Measurements from ENCODE around the gene PORCN. TPM values are rescaled to one million over a fixed set of nuclear protein-coding genes. Genes with fewer than 3 reads are reported as not detected.

PORCN gene
- total RNA-seq, 1 experiment from 2014 or later = 12.6 TPM

DNA sequence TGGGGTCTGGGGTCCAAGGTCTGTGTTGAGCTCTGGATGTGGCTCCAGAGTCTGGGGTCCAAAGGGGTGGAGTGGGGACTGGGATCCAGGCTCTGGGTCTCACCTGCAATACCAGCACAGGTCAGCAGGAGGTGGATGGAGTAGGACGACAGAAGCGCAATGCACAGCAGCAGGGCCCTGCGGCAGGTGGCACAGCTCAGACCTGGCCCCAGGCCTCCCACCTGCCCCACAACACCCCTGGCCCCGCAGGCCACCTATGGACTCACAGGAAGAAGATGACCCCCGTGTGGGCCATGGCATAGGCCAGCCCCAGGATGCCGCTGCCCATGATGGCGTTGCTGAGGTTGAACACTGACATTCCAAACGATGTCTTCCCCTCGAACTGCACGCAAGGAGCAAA is 42.1 kb upstream of the PORCN start:
- Histone ChIP-seq H3K9ac (ENCODE audit: extremely low read depth, insufficient read length, low read length) (no peak overlapping the region), H2AK5ac (ENCODE audit: insufficient read length, low read length) (no peak overlapping the region), H3K23ac (ENCODE audit: insufficient read length, low read depth, low read length) (no peak overlapping the region), H4K5ac (ENCODE audit: insufficient read length, low read depth, low read length) (no peak overlapping the region), H4K8ac (replicated peaks; ENCODE audit: insufficient read length, low read depth, low read length) (no peak overlapping the region), H2BK20ac (ENCODE audit: low read depth, low read length, poor library complexity, severe bottlenecking) (no peak overlapping the region), H3K4ac (ENCODE audit: low read depth, low read length) (no peak overlapping the region), H2AFZ (ENCODE audit: low read length) (no peak overlapping the region), H3K9me3 (ENCODE audit: control insufficient read depth, low read depth, low read length) (peaks cover 55% of the 10 kb centered on the region), H3K56ac (ENCODE audit: insufficient read length, low read depth, low read length) (no peak overlapping the region), H3K4me1 (ENCODE audit: insufficient read depth, low read length) (peaks cover 4% of the 10 kb centered on the region; the same call in 1 of the 2 replicates), H3K14ac (ENCODE audit: insufficient read depth, low read length) (no peak overlapping the region), H3K4me2 (ENCODE audit: insufficient read depth, insufficient read length, low read length) (no peak overlapping the region), H4K91ac (ENCODE audit: insufficient read length, low read depth, low read length) (no peak overlapping the region), H3K23me2 (ENCODE audit: insufficient read length, low read depth, low read length, poor library complexity, severe bottlenecking) (peaks cover 8% of the 10 kb centered on the region), H2BK15ac (ENCODE audit: low read depth, low read length) (no peak overlapping the region), H3T11ph (ENCODE audit: low read length) (no peak overlapping the region), H3K79me1 (ENCODE audit: insufficient read depth, low read depth, low read length, poor library complexity, severe bottlenecking) (no peaks in the 10 kb centered on the region), H3K27ac (ENCODE audit: insufficient read length, low read depth, low read length) (no peak overlapping the region), H2BK5ac (ENCODE audit: insufficient read length, low read length) (no peak overlapping the region), H2BK12ac (ENCODE audit: insufficient read length, low read depth, low read length) (no peak overlapping the region), H2BK120ac (ENCODE audit: low read depth, low read length, poor library complexity, severe bottlenecking) (no peak overlapping the region), H3K18ac (ENCODE audit: insufficient read length, low read depth, low read length) (no peak overlapping the region), H3K79me2 (ENCODE audit: insufficient read depth, low read length) (no peaks in the 10 kb centered on the region), H4K20me1 (ENCODE audit: control insufficient read depth, insufficient read depth, insufficient read length) (no peaks in the 10 kb centered on the region), H3K27me3 (ENCODE audit: insufficient read depth, low read length) (no peaks in the 10 kb centered on the region)
- H3K27me3 Mint-ChIP-seq (ENCODE audit: low read depth) = peaks cover 3% of the 10 kb centered on the region; the same call in 1 of the 2 replicates
- H3K27ac Mint-ChIP-seq = no peak overlapping the region
- H3K4me1 Mint-ChIP-seq = peaks cover 15 to 24% of the 10 kb centered on the region in 2 experiments
- TF ChIP-seq, protein P1, sequence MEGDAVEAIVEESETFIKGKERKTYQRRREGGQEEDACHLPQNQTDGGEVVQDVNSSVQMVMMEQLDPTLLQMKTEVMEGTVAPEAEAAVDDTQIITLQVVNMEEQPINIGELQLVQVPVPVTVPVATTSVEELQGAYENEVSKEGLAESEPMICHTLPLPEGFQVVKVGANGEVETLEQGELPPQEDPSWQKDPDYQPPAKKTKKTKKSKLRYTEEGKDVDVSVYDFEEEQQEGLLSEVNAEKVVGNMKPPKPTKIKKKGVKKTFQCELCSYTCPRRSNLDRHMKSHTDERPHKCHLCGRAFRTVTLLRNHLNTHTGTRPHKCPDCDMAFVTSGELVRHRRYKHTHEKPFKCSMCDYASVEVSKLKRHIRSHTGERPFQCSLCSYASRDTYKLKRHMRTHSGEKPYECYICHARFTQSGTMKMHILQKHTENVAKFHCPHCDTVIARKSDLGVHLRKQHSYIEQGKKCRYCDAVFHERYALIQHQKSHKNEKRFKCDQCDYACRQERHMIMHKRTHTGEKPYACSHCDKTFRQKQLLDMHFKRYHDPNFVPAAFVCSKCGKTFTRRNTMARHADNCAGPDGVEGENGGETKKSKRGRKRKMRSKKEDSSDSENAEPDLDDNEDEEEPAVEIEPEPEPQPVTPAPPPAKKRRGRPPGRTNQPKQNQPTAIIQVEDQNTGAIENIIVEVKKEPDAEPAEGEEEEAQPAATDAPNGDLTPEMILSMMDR (conservative IDR thresholded peaks at IDR 0.05) = peak; percentile 45; the same call in 2 of the 3 replicates
- no CpG with 5 or more reads among the region's 10 CpGs for WGBS (ENCODE audit: extremely low coverage, insufficient read length, low lambda C conversion rate)
- H3K4me3 Mint-ChIP-seq = peak overlapping the region; percentile 14 to 90; a peak in 4 of 5 replicates
- DNase-seq = peak; percentile 35
- H3K36me3 Mint-ChIP-seq (ENCODE audit: insufficient read depth in 1 of 3, low read depth in 3 of 3) = peaks cover 33 to 42% (median 40%) of the 10 kb centered on the region in 3 experiments
- H3K9me3 Mint-ChIP-seq = peaks cover 84 to 90% of the 10 kb centered on the region in 2 experiments

Data from H9 (cell line).